Neuronal stem cell (in vitro differentiated cells): Measurements from ENCODE around the gene DPEP3.

Source experiments
- DNase-seq: peaks from one replicate; pipeline ENCODE4 v3.0.0-alpha.2; 2013; ENCODE audit warnings: low spot score
- H2AFZ ChIP-seq: one replicate; pipeline ENCODE4 v1.6.1; 2013; ENCODE audit warnings: mild to moderate bottlenecking, low read length, inconsistent platforms
- H2AK5ac ChIP-seq: 2 replicates; pipeline ENCODE4 v1.6.1; 2013; ENCODE audit warnings: low read depth, mild to moderate bottlenecking, inconsistent platforms, low read length, moderate library complexity, mixed read lengths
- H2BK120ac ChIP-seq: 2 replicates; pipeline ENCODE4 v1.6.1; 2013; ENCODE audit warnings: low read depth, mild to moderate bottlenecking, inconsistent platforms, low read length, moderate library complexity, mixed read lengths
- H2BK12ac ChIP-seq: one replicate; pipeline ENCODE4 v1.6.1; 2013; ENCODE audit warnings: low read length, inconsistent platforms
- H2BK15ac ChIP-seq: 2 replicates; pipeline ENCODE4 v1.6.1; 2013; ENCODE audit warnings: mild to moderate bottlenecking, low read length, inconsistent platforms, mixed read lengths
- H2BK5ac ChIP-seq: one replicate; pipeline ENCODE4 v1.6.1; 2013; ENCODE audit warnings: inconsistent platforms, mild to moderate bottlenecking, low read length, moderate library complexity
- H3K14ac ChIP-seq: one replicate; pipeline ENCODE4 v1.6.1; 2013; ENCODE audit warnings: low read length, inconsistent platforms
- H3K18ac ChIP-seq: 2 replicates; pipeline ENCODE4 v1.6.1; 2013; ENCODE audit warnings: low read length, inconsistent platforms
- H3K23ac ChIP-seq: 2 replicates; pipeline ENCODE4 v1.6.1; 2013; ENCODE audit warnings: low read depth, mild to moderate bottlenecking, mixed read lengths, low read length, inconsistent platforms; ENCODE audit not compliant: poor library complexity
- H3K27ac ChIP-seq: replicated peaks from 3 replicates; pipeline ENCODE4 v1.5.1; 2013; ENCODE audit warnings: low read length, inconsistent platforms
- H3K27me3 ChIP-seq, 3 experiments: 2 replicates each; pipeline ENCODE4 v1.6.1; 2013; ENCODE audit warnings: low read length in 3 of 3, mild to moderate bottlenecking in 2 of 3, inconsistent platforms in 1 of 3, low read depth in 1 of 3, mixed read lengths in 1 of 3, moderate library complexity in 1 of 3; ENCODE audit not compliant: control insufficient read depth in 3 of 3, insufficient read depth in 3 of 3
- H3K36me3 ChIP-seq, 2 donors: replicated peaks in 1 of 2; 2 replicates each; pipeline ENCODE4 v1.6.1; 2013; ENCODE audit warnings: low read length in 2 of 2; ENCODE audit not compliant: control insufficient read depth in 2 of 2, insufficient read depth in 2 of 2
- H3K4ac ChIP-seq: 2 replicates; pipeline ENCODE4 v1.6.1; 2013; ENCODE audit warnings: inconsistent platforms, mild to moderate bottlenecking, low read length, moderate library complexity
- H3K4me1 ChIP-seq, 2 donors: 1 replicate in 1 of 2; 2 replicates in 1 of 2; pipeline ENCODE4 v1.6.1; 2013; ENCODE audit warnings: low read length in 2 of 2, low read depth in 1 of 2; ENCODE audit not compliant: control insufficient read depth in 2 of 2, insufficient read depth in 1 of 2
- H3K4me2 ChIP-seq: one replicate; pipeline ENCODE4 v1.6.1; 2013; ENCODE audit warnings: mild to moderate bottlenecking, low read length, inconsistent platforms; ENCODE audit not compliant: insufficient read depth, poor library complexity, severe bottlenecking
- H3K4me3 ChIP-seq, 2 donors: 2 replicates each; pipeline ENCODE4 v1.5.1; 2013; ENCODE audit warnings: low read length in 2 of 2, mild to moderate bottlenecking in 2 of 2, inconsistent platforms in 1 of 2, moderate library complexity in 1 of 2
- H3K79me1 ChIP-seq: one replicate; pipeline ENCODE4 v1.6.1; 2013; ENCODE audit warnings: low read depth, mild to moderate bottlenecking, inconsistent platforms, low read length, moderate library complexity
- H3K9ac ChIP-seq: one replicate; pipeline ENCODE4 v1.6.1; 2013; ENCODE audit warnings: mild to moderate bottlenecking, low read depth, low read length, inconsistent platforms; ENCODE audit not compliant: poor library complexity
- H3K9me3 ChIP-seq, 2 donors: replicated peaks in 1 of 2; 2 replicates each; pipeline versions ENCODE3 to v1.6.1; 2013; ENCODE audit warnings: low read length in 2 of 2, mild to moderate bottlenecking in 2 of 2, inconsistent platforms in 1 of 2, low read depth in 1 of 2, mixed read lengths in 1 of 2, moderate library complexity in 1 of 2; ENCODE audit not compliant: control insufficient read depth in 2 of 2, insufficient read depth in 1 of 2
- H4K8ac ChIP-seq: one replicate; pipeline ENCODE4 v1.6.1; 2013; ENCODE audit warnings: low read depth, mild to moderate bottlenecking, inconsistent platforms, low read length, moderate library complexity
- H4K91ac ChIP-seq: one replicate; pipeline ENCODE4 v1.6.1; 2013; ENCODE audit warnings: low read length, low read depth, mild to moderate bottlenecking, inconsistent platforms; ENCODE audit not compliant: poor library complexity
- WGBS, 2 donors: extraction: QIAGEN DNeasy Blood & Tissue Kit; methylation state at CpG; one replicate each; pipeline ENCODE4 v1.1.7; 2013; ENCODE audit warnings: missing lambda C conversion rate in 2 of 2, mixed read lengths in 1 of 2; ENCODE audit not compliant: insufficient read length in 2 of 2, insufficient replicate concordance in 1 of 2; ENCODE audit errors: extremely low coverage in 2 of 2; 5-methylcytosine and 5-hydroxymethylcytosine counted together

Gene DPEP3

DNA sequence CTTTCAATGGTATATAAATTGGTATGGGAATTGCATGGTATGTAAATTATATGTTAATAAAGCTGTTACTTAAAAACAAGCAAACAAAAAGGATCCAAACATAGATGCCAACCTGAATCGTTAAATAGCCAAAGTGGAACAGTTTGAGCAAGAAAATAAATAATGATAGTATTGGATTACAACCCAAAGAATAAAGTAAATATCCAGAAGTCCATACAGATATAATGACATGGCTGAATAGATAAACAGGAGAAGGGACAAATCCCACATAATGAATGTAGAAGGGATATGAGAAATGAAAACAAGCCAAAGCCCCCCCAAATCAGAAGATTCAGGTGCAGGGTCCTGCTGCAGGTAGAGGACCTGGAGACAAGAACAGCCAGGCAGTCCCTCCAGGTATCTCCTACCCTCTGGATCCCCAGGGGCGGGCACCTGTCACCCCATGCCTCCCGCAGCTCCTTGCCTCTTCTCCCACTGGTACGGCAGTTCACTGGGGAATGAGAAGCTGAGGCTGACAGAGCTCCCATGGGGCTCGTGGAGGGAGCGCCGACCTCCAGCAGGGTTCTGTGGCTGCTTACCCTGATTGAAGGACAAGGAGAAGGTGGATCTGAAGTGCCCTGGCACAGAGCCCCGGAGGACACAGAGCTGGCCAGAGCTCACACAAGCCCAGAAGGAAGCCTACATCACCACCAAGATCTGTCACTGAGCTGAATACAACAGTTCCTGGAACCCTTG lies 26.5 kb downstream of the DPEP3 start:
- Histone ChIP-seq H3K9ac (no peak overlapping the region), H3K4me3 (no peak overlapping the region), H2AFZ (no peak overlapping the region), H4K8ac (peak overlapping the region; percentile 43), H3K23ac (peak overlapping the region; percentile 80), H3K4me1 (no peaks in the 10 kb centered on the region), H3K14ac (no peak overlapping the region), H3K27ac (no peak overlapping the region), H2BK5ac (no peak overlapping the region), H4K91ac (no peak overlapping the region), H3K36me3 (peaks cover 57 to 75% of the 10 kb centered on the region in 2 donors), H2BK120ac (no peak overlapping the region), H3K18ac (no peak overlapping the region), H3K27me3 (no peaks in the 10 kb centered on the region), H2BK12ac (no peak overlapping the region), H3K9me3 (no peaks in the 10 kb centered on the region), H3K79me1 (peaks cover 12% of the 10 kb centered on the region), H3K4ac (no peak overlapping the region), H3K4me2 (no peak overlapping the region), H2BK15ac (no peak overlapping the region), H2AK5ac (no peak overlapping the region)
- no CpG with 5 or more reads among the region's 8 CpGs for WGBS, 2 donors
- DNase-seq, result no peak

GRCh38 chr16:67951485-67951884 lies 28.8 kb downstream of the DPEP3 start:
- Histone ChIP-seq H3K4me2 (no peak overlapping the region), H3K9me3 (no peaks in the 10 kb centered on the region), H3K14ac (no peak overlapping the region), H3K4me1 (no peaks in the 10 kb centered on the region), H3K9ac (no peak overlapping the region), H2AFZ (no peak overlapping the region), H2AK5ac (no peak overlapping the region), H3K23ac (no peak overlapping the region), H4K8ac (no peak overlapping the region), H2BK5ac (peak overlapping the region; percentile 19), H3K36me3 (peaks cover 64 to 82% of the 10 kb centered on the region in 2 donors), H3K27ac (no peak overlapping the region), H3K4me3 (no peak overlapping the region), H3K27me3 (no peaks in the 10 kb centered on the region), H2BK15ac (no peak overlapping the region), H2BK12ac (no peak overlapping the region), H3K18ac (no peak overlapping the region), H4K91ac (no peak overlapping the region), H2BK120ac (no peak overlapping the region), H3K4ac (no peak overlapping the region), H3K79me1 (peaks cover 12% of the 10 kb centered on the region)
- DNase-seq, result no peak
- WGBS, 2 donors, result no CpG with 5 or more reads among the region's 12 CpGs

GRCh38 chr16:67950335-67950843 lies 29.9 kb downstream of the DPEP3 start:
- Histone ChIP-seq H3K4me3 (no peak overlapping the region), H3K36me3 (peaks cover 75 to 89% of the 10 kb centered on the region in 2 donors)

GRCh38 chr16:67949645-67950044 lies 30.7 kb downstream of the DPEP3 start:
- no peaks in the 10 kb centered on the region for H3K27me3 ChIP-seq
- H2BK15ac ChIP-seq, result no peak overlapping the region
- peak overlapping the region in 1 of 2 donors; percentile 22 for H3K4me3 ChIP-seq
- H3K4me1 ChIP-seq, result peaks cover under 1 to 4% of the 10 kb centered on the region in 2 donors
- no peak for DNase-seq
- no CpG with 5 or more reads among the region's 11 CpGs for WGBS, 2 donors
- H3K27ac ChIP-seq, result no peak overlapping the region
- peak overlapping the region; percentile 73 for H3K23ac ChIP-seq
- no peak overlapping the region for H4K8ac ChIP-seq
- peak overlapping the region; percentile 87 for H2BK5ac ChIP-seq
- H2BK12ac ChIP-seq, result peak overlapping the region; percentile 58
- H3K14ac ChIP-seq, result no peak overlapping the region
- H2BK120ac ChIP-seq, result no peak overlapping the region
- no peak overlapping the region for H2AFZ ChIP-seq
- peaks cover 10% of the 10 kb centered on the region for H3K79me1 ChIP-seq
- H3K18ac ChIP-seq, result no peak overlapping the region
- H3K9ac ChIP-seq, result peak overlapping the region; percentile 21
- H3K36me3 ChIP-seq, result peaks cover 77 to 90% of the 10 kb centered on the region in 2 donors
- no peak overlapping the region for H2AK5ac ChIP-seq
- no peak overlapping the region for H3K4me2 ChIP-seq
- H4K91ac ChIP-seq, result no peak overlapping the region
- H3K9me3 ChIP-seq, result peaks cover 0 to 2% of the 10 kb centered on the region in 2 donors
- H3K4ac ChIP-seq, result no peak overlapping the region

More at GRCh38 chr16:67950335-67950843, 29.9 kb downstream of the DPEP3 start:
- WGBS, 2 donors, result no CpG with 5 or more reads among the region's 16 CpGs
- H3K9me3 ChIP-seq, result peaks cover 0 to 2% of the 10 kb centered on the region in 2 donors
- H3K4me1 ChIP-seq, result no peaks in the 10 kb centered on the region
- H2BK120ac ChIP-seq, result no peak overlapping the region
- DNase-seq, result no peak
- no peak overlapping the region for H3K14ac ChIP-seq
- no peak overlapping the region for H4K8ac ChIP-seq
- H3K27ac ChIP-seq, result no peak overlapping the region
- H3K18ac ChIP-seq, result no peak overlapping the region
- H2BK12ac ChIP-seq, result no peak overlapping the region
- peak overlapping the region; percentile 87 for H2BK5ac ChIP-seq
- H3K4ac ChIP-seq, result no peak overlapping the region
- H3K4me2 ChIP-seq, result no peak overlapping the region
- H2BK15ac ChIP-seq, result no peak overlapping the region
- no peaks in the 10 kb centered on the region for H3K27me3 ChIP-seq
- H3K9ac ChIP-seq, result no peak overlapping the region
- H2AFZ ChIP-seq, result no peak overlapping the region
- peak overlapping the region; percentile 80 for H3K23ac ChIP-seq
- H2AK5ac ChIP-seq, result peak overlapping the region; percentile 28
- no peak overlapping the region for H4K91ac ChIP-seq
- peaks cover 12% of the 10 kb centered on the region for H3K79me1 ChIP-seq
